IMR-90 (cell line): ENCODE measurements around the gene CA11.

Experiments used
- BHLHE40 ChIP-seq: fragments of 150-350 bp; IDR thresholded peaks from 2 replicates; pipeline ENCODE4 v1.6.1; 2016; ENCODE audit warnings: mild to moderate bottlenecking, low read depth, low read length
- POLR2A ChIP-seq: IDR thresholded peaks from 2 replicates; pipeline ENCODE4 v1.6.1; 2012; ENCODE audit warnings: mild to moderate bottlenecking, low read depth, low read length
- RAD21 ChIP-seq: IDR thresholded peaks from 2 replicates; pipeline ENCODE4 v1.6.1; 2012; ENCODE audit warnings: low read length, improper control_type of control experiment
- SMC3 ChIP-seq: fragments of 150-350 bp; IDR thresholded peaks from 2 replicates; pipeline ENCODE4 v1.6.1; 2016; ENCODE audit warnings: low read depth, mild to moderate bottlenecking, antibody characterized with exemption, low read length, moderate library complexity
- TF ChIP-seq, protein P1 (sequence below): fragments of 150-350 bp; IDR thresholded peaks from 2 replicates; pipeline ENCODE4 v1.6.1; 2017; ENCODE audit warnings: mild to moderate bottlenecking, antibody characterized with exemption, low read length, low read depth
- TF ChIP-seq, protein P2 (sequence below): conservative IDR thresholded peaks from 2 replicates; pipeline ENCODE4 v1.5.1; 2012; ENCODE audit warnings: mild to moderate bottlenecking, low read depth, low read length, improper control_type of control experiment

DNA sequence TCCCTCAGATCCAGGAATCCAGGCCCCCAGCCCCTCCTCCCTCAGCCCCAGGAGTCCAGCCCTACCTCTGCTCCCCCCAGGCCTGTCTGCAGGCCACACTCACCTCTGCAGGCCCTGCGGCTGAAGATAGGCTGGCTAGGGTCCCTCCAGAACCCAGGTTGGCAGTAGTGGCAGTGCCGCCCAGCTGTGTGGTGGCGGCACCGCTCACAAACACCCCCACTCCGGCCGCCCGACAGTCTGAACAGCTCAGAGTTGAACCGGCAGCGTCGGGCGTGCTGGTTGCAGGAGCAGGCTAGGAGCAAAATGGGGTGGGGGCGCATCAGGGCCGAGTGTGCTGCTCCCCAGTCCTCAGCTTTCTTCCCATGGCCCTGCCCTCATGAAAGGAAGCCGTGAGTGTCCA, 18.5 kb upstream of the CA11 start:
- TF ChIP-seq, protein P1, sequence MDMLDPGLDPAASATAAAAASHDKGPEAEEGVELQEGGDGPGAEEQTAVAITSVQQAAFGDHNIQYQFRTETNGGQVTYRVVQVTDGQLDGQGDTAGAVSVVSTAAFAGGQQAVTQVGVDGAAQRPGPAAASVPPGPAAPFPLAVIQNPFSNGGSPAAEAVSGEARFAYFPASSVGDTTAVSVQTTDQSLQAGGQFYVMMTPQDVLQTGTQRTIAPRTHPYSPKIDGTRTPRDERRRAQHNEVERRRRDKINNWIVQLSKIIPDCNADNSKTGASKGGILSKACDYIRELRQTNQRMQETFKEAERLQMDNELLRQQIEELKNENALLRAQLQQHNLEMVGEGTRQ = no peak
- TF ChIP-seq, protein P2, sequence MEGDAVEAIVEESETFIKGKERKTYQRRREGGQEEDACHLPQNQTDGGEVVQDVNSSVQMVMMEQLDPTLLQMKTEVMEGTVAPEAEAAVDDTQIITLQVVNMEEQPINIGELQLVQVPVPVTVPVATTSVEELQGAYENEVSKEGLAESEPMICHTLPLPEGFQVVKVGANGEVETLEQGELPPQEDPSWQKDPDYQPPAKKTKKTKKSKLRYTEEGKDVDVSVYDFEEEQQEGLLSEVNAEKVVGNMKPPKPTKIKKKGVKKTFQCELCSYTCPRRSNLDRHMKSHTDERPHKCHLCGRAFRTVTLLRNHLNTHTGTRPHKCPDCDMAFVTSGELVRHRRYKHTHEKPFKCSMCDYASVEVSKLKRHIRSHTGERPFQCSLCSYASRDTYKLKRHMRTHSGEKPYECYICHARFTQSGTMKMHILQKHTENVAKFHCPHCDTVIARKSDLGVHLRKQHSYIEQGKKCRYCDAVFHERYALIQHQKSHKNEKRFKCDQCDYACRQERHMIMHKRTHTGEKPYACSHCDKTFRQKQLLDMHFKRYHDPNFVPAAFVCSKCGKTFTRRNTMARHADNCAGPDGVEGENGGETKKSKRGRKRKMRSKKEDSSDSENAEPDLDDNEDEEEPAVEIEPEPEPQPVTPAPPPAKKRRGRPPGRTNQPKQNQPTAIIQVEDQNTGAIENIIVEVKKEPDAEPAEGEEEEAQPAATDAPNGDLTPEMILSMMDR = no peak
- TF ChIP-seq POLR2A = no peak
- TF ChIP-seq BHLHE40 = no peak
- TF ChIP-seq SMC3 = no peak
- no peak for TF ChIP-seq RAD21
